HepG2 (cell line): ENCODE results near the gene HMGN4. TPM values are rescaled to one million over a fixed set of nuclear protein-coding genes. Genes with fewer than 3 reads are reported as not detected.

Source experiments
- CBFB ChIP-seq: sonication (generic); formaldehyde crosslinking; IDR thresholded peaks from 2 replicates; pipeline ENCODE4 v1.4.0; 2020; ENCODE audit warnings: missing genetic modification reagents
- EP300 ChIP-seq, 3 experiments: sonication (generic) in 1 of 3; formaldehyde crosslinking in 1 of 3; IDR thresholded peaks; 2 replicates each; pipeline versions ENCODE4 v1.5.1 to v1.6.1; 2011 to 2020; ENCODE audit warnings: low read depth in 2 of 3, low read length in 2 of 3, borderline replicate concordance in 1 of 3, improper control_type of control experiment in 1 of 3, mild to moderate bottlenecking in 1 of 3, missing genetic modification reagents in 1 of 3, moderate library complexity in 1 of 3
- IRX3 ChIP-seq: sonication (generic); formaldehyde crosslinking; IDR thresholded peaks from 2 replicates; pipeline ENCODE4 v1.8.1; 2023; ENCODE audit warnings: mild to moderate bottlenecking, low read depth, missing genetic modification reagents, borderline replicate concordance
- KDM2A ChIP-seq: sonication (generic); formaldehyde crosslinking; IDR thresholded peaks from 2 replicates; pipeline ENCODE4 v1.4.0; 2020; ENCODE audit warnings: low read depth, missing genetic modification reagents, borderline replicate concordance
- REPIN1 ChIP-seq: sonication (generic); formaldehyde crosslinking; IDR thresholded peaks from 2 replicates; pipeline ENCODE4 v1.8.0; 2022; ENCODE audit warnings: missing genetic modification reagents, low read depth, mild to moderate bottlenecking, borderline replicate concordance
- ZFP41 ChIP-seq: sonication (generic); formaldehyde crosslinking; IDR thresholded peaks from 2 replicates; pipeline ENCODE4 v1.4.0; 2020; ENCODE audit warnings: mild to moderate bottlenecking, missing genetic modification reagents, borderline replicate concordance
- ZNF138 ChIP-seq: sonication (generic); formaldehyde crosslinking; IDR thresholded peaks from 2 replicates; pipeline ENCODE4 v1.5.0; 2020; ENCODE audit warnings: mild to moderate bottlenecking, low read depth, missing genetic modification reagents
- ZNF251 ChIP-seq: sonication (generic); formaldehyde crosslinking; IDR thresholded peaks from 2 replicates; pipeline ENCODE4 v1.9.0; 2021; ENCODE audit warnings: mild to moderate bottlenecking, missing genetic modification reagents
- ZNF383 ChIP-seq: sonication (generic); formaldehyde crosslinking; IDR thresholded peaks from 2 replicates; pipeline ENCODE4 v1.4.0; 2020; ENCODE audit warnings: missing genetic modification reagents, mild to moderate bottlenecking, borderline replicate concordance
- polyA plus RNA-seq, 8 experiments: library from polyadenylated mRNA; depleted of rRNA in 3 of 8; stranded (reverse) in 7 of 8; unstranded in 1 of 8; fragments of >200 nt; fragmentation: Illumina TruSeq in 4 of 8; extraction: Trizol in 4 of 8; gene quantifications; 2 replicates each; pipeline versions ENCODE4 v1.2.1 to v1.2.3, GENCODE V29; 2011 to 2016; ENCODE audit warnings: low read depth in 4 of 8, missing spikeins in 1 of 8, mixed read lengths in 1 of 8; ENCODE audit not compliant: insufficient read depth in 1 of 8
- total RNA-seq, 5 experiments: library from RNA; depleted of rRNA; stranded (reverse); fragments of >200 nt; fragmentation: Illumina TruSeq; extraction: Trizol; gene quantifications; 2 replicates each; pipeline ENCODE4 v1.2.3, GENCODE V29; 2016; ENCODE audit warnings: low read depth in 1 of 5
- TF ChIP-seq, protein P1 (sequence below): sonication (generic); formaldehyde crosslinking; conservative IDR thresholded peaks from 2 replicates; pipeline ENCODE4 v1.4.0; 2020; ENCODE audit warnings: missing genetic modification reagents
- TF ChIP-seq, protein P2 (sequence below): sonication (generic); formaldehyde crosslinking; IDR thresholded peaks from 2 replicates; pipeline ENCODE4 v1.9.0; 2022; ENCODE audit warnings: missing genetic modification reagents, mild to moderate bottlenecking, borderline replicate concordance
- TF ChIP-seq, protein P3 (sequence below): sonication (generic); formaldehyde crosslinking; IDR thresholded peaks from 2 replicates; pipeline ENCODE4 v1.8.1; 2023; ENCODE audit warnings: mild to moderate bottlenecking, missing genetic modification reagents, borderline replicate concordance
- TF ChIP-seq, protein P4 (sequence below): sonication (generic); formaldehyde crosslinking; IDR thresholded peaks from 2 replicates; pipeline ENCODE4 v1.4.0; 2020; ENCODE audit warnings: missing genetic modification reagents
- TF ChIP-seq, protein P5 (sequence below): IDR thresholded peaks from 2 replicates; pipeline ENCODE4 v1.6.1; 2012; ENCODE audit warnings: low read length, improper control_type of control experiment

The HMGN4 gene
- total and polyA plus RNA-seq, 2 of the 13 experiments (the other 11 are each of a cell fraction or from before 2014, with no cell fraction given), result 39.9 to 52.1 TPM

DNA sequence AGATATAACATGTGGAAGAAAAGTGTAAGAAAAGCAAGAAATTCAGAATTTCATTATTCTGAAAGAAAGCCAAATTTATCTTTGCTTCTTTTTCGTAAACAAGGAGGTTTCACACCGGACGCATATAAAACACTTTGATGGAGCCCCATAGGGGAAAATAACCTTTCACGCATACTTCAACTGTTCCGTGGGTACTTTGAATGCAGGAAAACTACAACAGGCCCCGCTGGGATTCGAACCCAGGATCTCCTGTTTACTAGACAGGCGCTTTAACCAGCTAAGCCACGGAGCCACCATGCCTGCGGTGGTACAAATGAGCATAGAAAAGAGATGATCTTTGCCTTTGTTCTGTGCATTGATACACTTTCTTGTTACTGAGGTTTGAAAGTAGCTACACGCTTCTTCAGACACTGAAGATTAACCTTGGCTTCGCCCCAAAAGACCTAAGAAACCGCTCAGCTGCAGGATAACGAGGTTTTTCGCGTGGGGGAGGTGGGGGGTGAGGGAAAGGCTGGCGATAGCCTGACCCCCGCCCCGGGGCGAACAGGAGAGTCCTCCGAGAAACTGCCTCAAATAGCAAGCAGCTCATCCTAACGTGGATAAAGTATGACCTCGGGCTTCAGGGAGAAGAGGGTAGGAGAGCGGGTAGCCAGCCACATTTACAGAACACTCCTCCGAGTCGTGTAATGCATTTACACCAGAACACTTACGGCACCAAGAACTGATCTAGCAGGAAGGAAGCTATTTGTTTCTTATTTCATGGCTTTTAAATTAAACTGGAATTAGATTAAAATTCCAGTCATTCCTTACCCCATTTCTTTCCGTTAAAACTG is 5.3 kb upstream of the HMGN4 start (continued):
- TF ChIP-seq CBFB (CRISPR knock-in tag) (peak; percentile 40), IRX3 (CRISPR knock-in tag) (0 out of 2 replicates have a peak, but pooled peaks have one; percentile 32), KDM2A (CRISPR knock-in tag) (peak; percentile 88), ZFP41 (CRISPR knock-in tag) (no peak), EP300 (IDR thresholded peaks at IDR 0.05; ENCODE audit: low read depth in 2 of 2, low read length in 2 of 2) (0 out of 4 replicates have a peak, but pooled peaks of 1 of the 2 experiments have one; percentile 47), EP300 (CRISPR knock-in tag; IDR thresholded peaks at IDR 0.05; ENCODE audit: borderline replicate concordance) (no peak), ZNF383 (0 out of 2 replicates have a peak, but pooled peaks have one; percentile 50), ZNF251 (CRISPR knock-in tag) (no peak), ZNF138 (no peak), REPIN1 (CRISPR knock-in tag) (peak; percentile 70; the same call in 1 of the 2 replicates)
- TF ChIP-seq, protein P1, sequence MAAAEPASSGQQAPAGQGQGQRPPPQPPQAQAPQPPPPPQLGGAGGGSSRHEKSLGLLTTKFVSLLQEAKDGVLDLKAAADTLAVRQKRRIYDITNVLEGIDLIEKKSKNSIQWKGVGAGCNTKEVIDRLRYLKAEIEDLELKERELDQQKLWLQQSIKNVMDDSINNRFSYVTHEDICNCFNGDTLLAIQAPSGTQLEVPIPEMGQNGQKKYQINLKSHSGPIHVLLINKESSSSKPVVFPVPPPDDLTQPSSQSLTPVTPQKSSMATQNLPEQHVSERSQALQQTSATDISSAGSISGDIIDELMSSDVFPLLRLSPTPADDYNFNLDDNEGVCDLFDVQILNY, result no peak
- TF ChIP-seq, protein P2, sequence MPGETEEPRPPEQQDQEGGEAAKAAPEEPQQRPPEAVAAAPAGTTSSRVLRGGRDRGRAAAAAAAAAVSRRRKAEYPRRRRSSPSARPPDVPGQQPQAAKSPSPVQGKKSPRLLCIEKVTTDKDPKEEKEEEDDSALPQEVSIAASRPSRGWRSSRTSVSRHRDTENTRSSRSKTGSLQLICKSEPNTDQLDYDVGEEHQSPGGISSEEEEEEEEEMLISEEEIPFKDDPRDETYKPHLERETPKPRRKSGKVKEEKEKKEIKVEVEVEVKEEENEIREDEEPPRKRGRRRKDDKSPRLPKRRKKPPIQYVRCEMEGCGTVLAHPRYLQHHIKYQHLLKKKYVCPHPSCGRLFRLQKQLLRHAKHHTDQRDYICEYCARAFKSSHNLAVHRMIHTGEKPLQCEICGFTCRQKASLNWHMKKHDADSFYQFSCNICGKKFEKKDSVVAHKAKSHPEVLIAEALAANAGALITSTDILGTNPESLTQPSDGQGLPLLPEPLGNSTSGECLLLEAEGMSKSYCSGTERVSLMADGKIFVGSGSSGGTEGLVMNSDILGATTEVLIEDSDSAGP (CRISPR knock-in tag), result no peak; the same call in 1 of the 2 replicates
- TF ChIP-seq, protein P3, sequence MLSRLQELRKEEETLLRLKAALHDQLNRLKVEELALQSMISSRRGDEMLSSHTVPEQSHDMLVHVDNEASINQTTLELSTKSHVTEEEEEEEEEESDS (CRISPR knock-in tag), result 0 out of 2 replicates have a peak, but pooled peaks have one; percentile 28
- TF ChIP-seq, protein P4, sequence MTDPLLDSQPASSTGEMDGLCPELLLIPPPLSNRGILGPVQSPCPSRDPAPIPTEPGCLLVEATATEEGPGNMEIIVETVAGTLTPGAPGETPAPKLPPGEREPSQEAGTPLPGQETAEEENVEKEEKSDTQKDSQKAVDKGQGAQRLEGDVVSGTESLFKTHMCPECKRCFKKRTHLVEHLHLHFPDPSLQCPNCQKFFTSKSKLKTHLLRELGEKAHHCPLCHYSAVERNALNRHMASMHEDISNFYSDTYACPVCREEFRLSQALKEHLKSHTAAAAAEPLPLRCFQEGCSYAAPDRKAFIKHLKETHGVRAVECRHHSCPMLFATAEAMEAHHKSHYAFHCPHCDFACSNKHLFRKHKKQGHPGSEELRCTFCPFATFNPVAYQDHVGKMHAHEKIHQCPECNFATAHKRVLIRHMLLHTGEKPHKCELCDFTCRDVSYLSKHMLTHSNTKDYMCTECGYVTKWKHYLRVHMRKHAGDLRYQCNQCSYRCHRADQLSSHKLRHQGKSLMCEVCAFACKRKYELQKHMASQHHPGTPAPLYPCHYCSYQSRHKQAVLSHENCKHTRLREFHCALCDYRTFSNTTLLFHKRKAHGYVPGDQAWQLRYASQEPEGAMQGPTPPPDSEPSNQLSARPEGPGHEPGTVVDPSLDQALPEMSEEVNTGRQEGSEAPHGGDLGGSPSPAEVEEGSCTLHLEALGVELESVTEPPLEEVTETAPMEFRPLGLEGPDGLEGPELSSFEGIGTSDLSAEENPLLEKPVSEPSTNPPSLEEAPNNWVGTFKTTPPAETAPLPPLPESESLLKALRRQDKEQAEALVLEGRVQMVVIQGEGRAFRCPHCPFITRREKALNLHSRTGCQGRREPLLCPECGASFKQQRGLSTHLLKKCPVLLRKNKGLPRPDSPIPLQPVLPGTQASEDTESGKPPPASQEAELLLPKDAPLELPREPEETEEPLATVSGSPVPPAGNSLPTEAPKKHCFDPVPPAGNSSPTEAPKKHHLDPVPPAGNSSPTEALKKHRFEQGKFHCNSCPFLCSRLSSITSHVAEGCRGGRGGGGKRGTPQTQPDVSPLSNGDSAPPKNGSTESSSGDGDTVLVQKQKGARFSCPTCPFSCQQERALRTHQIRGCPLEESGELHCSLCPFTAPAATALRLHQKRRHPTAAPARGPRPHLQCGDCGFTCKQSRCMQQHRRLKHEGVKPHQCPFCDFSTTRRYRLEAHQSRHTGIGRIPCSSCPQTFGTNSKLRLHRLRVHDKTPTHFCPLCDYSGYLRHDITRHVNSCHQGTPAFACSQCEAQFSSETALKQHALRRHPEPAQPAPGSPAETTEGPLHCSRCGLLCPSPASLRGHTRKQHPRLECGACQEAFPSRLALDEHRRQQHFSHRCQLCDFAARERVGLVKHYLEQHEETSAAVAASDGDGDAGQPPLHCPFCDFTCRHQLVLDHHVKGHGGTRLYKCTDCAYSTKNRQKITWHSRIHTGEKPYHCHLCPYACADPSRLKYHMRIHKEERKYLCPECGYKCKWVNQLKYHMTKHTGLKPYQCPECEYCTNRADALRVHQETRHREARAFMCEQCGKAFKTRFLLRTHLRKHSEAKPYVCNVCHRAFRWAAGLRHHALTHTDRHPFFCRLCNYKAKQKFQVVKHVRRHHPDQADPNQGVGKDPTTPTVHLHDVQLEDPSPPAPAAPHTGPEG (CRISPR knock-in tag), result no peak
- TF ChIP-seq, protein P5, sequence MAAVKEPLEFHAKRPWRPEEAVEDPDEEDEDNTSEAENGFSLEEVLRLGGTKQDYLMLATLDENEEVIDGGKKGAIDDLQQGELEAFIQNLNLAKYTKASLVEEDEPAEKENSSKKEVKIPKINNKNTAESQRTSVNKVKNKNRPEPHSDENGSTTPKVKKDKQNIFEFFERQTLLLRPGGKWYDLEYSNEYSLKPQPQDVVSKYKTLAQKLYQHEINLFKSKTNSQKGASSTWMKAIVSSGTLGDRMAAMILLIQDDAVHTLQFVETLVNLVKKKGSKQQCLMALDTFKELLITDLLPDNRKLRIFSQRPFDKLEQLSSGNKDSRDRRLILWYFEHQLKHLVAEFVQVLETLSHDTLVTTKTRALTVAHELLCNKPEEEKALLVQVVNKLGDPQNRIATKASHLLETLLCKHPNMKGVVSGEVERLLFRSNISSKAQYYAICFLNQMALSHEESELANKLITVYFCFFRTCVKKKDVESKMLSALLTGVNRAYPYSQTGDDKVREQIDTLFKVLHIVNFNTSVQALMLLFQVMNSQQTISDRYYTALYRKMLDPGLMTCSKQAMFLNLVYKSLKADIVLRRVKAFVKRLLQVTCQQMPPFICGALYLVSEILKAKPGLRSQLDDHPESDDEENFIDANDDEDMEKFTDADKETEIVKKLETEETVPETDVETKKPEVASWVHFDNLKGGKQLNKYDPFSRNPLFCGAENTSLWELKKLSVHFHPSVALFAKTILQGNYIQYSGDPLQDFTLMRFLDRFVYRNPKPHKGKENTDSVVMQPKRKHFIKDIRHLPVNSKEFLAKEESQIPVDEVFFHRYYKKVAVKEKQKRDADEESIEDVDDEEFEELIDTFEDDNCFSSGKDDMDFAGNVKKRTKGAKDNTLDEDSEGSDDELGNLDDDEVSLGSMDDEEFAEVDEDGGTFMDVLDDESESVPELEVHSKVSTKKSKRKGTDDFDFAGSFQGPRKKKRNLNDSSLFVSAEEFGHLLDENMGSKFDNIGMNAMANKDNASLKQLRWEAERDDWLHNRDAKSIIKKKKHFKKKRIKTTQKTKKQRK, result no peak
